SU-DHL-6 (cell line): ENCODE results near the gene SPACA4.

ENCODE experiments used
- H2AFZ ChIP-seq: fragments of 200-600 bp; sonication (generic); 2 replicates; pipeline ENCODE4 v1.6.1; 2014; ENCODE audit warnings: low read depth, mild to moderate bottlenecking, moderate library complexity, mixed read lengths, antibody characterized with exemption, low read length; ENCODE audit not compliant: severe bottlenecking
- H3F3A ChIP-seq: fragments of 200-600 bp; shearing (Covaris generic); 2 replicates; pipeline ENCODE4 v1.6.0; 2016; ENCODE audit warnings: antibody characterized with exemption, mild to moderate bottlenecking; ENCODE audit not compliant: insufficient read depth
- H3K27ac ChIP-seq: fragments of 200-600 bp; sonication (generic); 2 replicates; pipeline ENCODE4 v1.5.1; 2016; ENCODE audit warnings: low read depth, mild to moderate bottlenecking, low read length, moderate library complexity, mixed read lengths
- H3K27me3 ChIP-seq: fragments of 200-600 bp; sonication (generic), shearing (Covaris generic); 2 replicates; pipeline ENCODE4 v1.6.0; 2014; ENCODE audit warnings: mild to moderate bottlenecking, low read length
- H3K36me3 ChIP-seq: fragments of 200-600 bp; sonication (generic); 2 replicates; pipeline ENCODE4 v1.6.1; 2014; ENCODE audit warnings: mild to moderate bottlenecking, low read length, mixed read lengths
- H3K4me2 ChIP-seq: fragments of 300-600, 200-600 bp; shearing (Covaris generic), sonication (generic); 2 replicates; pipeline ENCODE4 v1.6.0; 2014; ENCODE audit warnings: low read length, low read depth, mild to moderate bottlenecking; ENCODE audit not compliant: poor library complexity, severe bottlenecking
- H3K4me3 ChIP-seq: fragments of 200-600 bp; sonication (generic); 2 replicates; pipeline ENCODE4 v1.5.1; 2014; ENCODE audit warnings: antibody characterized with exemption, low read length, mild to moderate bottlenecking, mixed read lengths; ENCODE audit not compliant: insufficient read depth, poor library complexity, severe bottlenecking
- H3K79me2 ChIP-seq: fragments of 200-600 bp; sonication (generic); 2 replicates; pipeline ENCODE4 v1.6.1; 2014; ENCODE audit warnings: mild to moderate bottlenecking, low read length, moderate library complexity; ENCODE audit not compliant: insufficient read depth
- H3K9ac ChIP-seq: fragments of 200-600 bp; sonication (generic); 2 replicates; pipeline ENCODE4 v1.7.0; 2014; ENCODE audit warnings: mild to moderate bottlenecking, low read length
- H3K9me2 ChIP-seq: fragments of 200-600 bp; sonication (generic); replicated peaks from 2 replicates; pipeline ENCODE4 v1.6.1; 2014; ENCODE audit warnings: low read length; ENCODE audit not compliant: insufficient read depth
- H3K9me3 ChIP-seq: fragments of 200-600 bp; sonication (generic); 2 replicates; pipeline ENCODE4 v1.6.1; 2014; ENCODE audit warnings: low read length, mixed read lengths; ENCODE audit not compliant: insufficient read depth
- H4K20me1 ChIP-seq: fragments of 200-600 bp; sonication (generic); 2 replicates; pipeline ENCODE4 v1.6.1; 2014; ENCODE audit warnings: low read depth, mild to moderate bottlenecking, antibody characterized with exemption, low read length, moderate library complexity, mixed read lengths
- CTCF ChIP-seq: fragments of 200-600 bp; sonication (generic); IDR thresholded peaks from one replicate; pipeline ENCODE4 v1.5.1; 2017; ENCODE audit warnings: antibody characterized with exemption, mild to moderate bottlenecking, low read length, moderate library complexity; ENCODE audit not compliant: insufficient read depth, poor library complexity, severe bottlenecking
- EZH2phosphoT487 ChIP-seq: fragments of 200-600 bp; sonication (generic), shearing (Covaris generic); conservative IDR thresholded peaks from 2 replicates; pipeline ENCODE4 v1.6.1; 2018; ENCODE audit warnings: mild to moderate bottlenecking, antibody characterized with exemption, low read length, moderate library complexity, mixed read lengths

The SPACA4 gene

DNA sequence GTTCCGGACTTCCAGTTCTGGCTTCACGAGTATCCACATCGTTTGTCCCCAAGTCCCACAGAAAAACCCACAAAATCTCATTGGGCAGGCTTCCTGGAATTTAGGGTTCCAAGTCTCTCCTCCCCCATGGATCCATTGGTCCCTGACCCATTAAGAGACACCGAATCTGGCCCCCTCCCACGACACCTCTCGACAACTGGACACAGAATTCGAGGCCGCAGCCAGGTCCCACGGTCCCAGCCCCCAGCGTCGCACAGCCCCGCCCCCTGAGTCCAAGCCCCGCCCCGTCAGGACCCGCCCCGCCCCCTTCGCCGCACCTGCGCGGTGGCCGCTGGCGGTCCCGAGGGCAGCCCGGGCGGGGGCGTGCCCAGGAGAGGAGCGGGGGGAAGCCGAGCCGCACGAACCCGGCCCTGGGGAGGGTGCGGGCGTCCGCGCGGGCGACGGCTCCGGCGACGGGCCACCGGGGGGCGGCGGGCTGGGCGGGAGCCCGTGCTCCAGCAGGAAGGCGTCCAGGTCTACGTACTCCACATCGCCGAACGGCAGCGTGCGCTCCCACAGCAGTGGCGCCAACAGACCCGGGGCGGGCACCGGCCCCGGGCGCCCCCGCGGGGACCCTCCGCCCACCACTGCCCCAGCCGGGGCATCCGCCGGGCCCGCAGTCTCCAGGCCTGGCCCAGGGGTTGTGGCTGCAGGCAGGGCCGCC lies 28.9 kb downstream of the SPACA4 start:
- Histone ChIP-seq H3K9me3 (no peaks in the 10 kb centered on the region), H3K9me2 (no peaks in the 10 kb centered on the region), H3F3A (peaks cover 21% of the 10 kb centered on the region), H3K9ac (peak overlapping the region; percentile 93), H2AFZ (peak overlapping the region; percentile 22), H3K27me3 (no peaks in the 10 kb centered on the region), H4K20me1 (no peaks in the 10 kb centered on the region), H3K36me3 (no peaks in the 10 kb centered on the region), H3K27ac (peak overlapping the region; percentile 73), H3K4me3 (peak overlapping the region; percentile 68), H3K79me2 (no peaks in the 10 kb centered on the region), H3K4me2 (peak overlapping the region; percentile 89)
- TF ChIP-seq EZH2phosphoT487 (no peak), CTCF (no peak)

DNA sequence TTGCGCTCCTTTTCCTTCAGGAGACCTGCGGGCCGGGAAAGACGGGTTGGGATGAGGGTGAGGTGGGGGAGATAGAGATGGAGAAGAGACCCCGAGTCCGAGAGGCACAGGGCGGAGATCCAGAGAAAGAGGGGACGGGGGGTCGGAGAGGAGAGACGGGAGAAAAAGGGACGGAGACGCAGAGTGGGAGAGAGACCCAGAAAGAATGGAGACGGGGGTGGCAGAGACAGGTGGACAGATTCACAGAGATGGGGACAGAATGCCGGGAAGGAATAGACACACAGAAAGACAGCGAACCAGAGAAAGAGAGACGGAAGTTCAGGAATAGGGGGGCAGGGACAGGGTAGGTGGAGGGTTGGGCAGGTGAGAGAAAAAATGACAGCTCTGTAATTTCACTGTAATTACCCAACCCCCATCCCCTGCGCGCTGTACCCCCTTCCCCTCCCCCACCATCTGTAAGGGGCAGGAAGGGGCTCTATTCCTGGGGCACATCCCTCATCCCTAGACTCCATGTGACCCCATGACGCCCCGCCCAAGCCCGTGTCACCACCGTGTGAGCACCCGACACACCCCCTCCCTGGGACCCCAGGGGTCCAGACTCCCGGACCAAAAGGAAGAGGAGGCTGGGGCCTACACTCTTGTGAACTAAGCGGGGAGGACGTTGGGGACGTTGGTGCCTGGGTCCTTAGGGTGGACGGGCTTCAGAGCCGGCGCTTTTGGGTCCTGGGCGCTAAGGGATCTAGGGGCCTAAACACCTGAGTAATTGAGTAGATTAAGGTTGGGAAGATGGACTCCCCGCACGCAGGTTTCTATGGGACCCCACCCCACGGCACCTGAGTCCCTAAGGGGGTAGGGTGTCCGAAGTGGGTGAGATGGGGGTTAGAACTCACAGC lies 29.7 kb downstream of the SPACA4 start:
- TF ChIP-seq EZH2phosphoT487 (no peak), CTCF (no peak)
- H3K9ac ChIP-seq = peak overlapping the region; percentile 93
- peak overlapping the region; percentile 22 for H2AFZ ChIP-seq
- no peaks in the 10 kb centered on the region for H4K20me1 ChIP-seq
- peak overlapping the region; percentile 68 for H3K4me3 ChIP-seq
- H3K79me2 ChIP-seq = no peaks in the 10 kb centered on the region
- no peaks in the 10 kb centered on the region for H3K9me3 ChIP-seq
- H3K27ac ChIP-seq = peak overlapping the region; percentile 73
- H3K27me3 ChIP-seq = no peaks in the 10 kb centered on the region
- H3K4me2 ChIP-seq = peak overlapping the region; percentile 89
- H3K9me2 ChIP-seq = no peaks in the 10 kb centered on the region
- peaks cover 21% of the 10 kb centered on the region for H3F3A ChIP-seq
- H3K36me3 ChIP-seq = no peaks in the 10 kb centered on the region

DNA sequence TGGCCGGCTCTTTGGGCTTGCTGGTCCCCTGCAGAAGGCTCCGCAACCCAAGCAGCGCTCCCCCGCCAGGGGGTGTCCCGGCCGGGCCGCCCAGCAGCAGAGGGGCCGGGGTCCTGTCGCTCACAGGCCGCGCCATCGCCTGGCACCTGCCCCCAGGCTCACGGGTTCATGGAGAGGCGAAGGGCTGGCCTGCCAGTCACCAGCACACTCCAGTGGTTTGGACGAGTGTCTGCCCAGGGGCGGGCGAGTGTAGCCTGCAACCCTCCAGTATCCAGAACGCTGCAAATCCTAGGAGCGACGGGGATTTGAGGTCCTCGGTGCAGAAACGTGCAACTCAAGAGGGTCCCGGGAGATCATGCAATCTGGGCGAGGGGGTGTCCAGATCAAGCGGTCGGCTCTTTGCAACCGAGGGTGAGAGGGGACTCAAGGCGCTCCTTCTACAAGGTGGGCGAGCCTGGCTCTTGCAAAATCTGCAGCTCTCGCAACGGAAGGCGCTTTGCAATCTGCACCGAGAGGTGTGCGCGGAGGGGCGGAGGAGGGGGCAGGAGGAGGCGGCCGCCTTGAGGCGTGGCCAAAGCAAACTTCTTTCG lies 30.4 kb downstream of the SPACA4 start, which contains the start of gene DBP:
TSS of gene DBP (minus strand) at position 521 of the 590 bp plus-strand sequence. CDS start at position 136, 385 bp downstream.
- Histone ChIP-seq H3K79me2 (no peaks in the 10 kb centered on the region), H3K9me2 (no peaks in the 10 kb centered on the region), H4K20me1 (no peaks in the 10 kb centered on the region), H3K9ac (peak within 1 kb of the TSS; percentile 93), H3K9me3 (no peaks in the 10 kb centered on the region), H2AFZ (peak within 1 kb of the TSS; percentile 7), H3K4me3 (peak within 1 kb of the TSS; percentile 68), H3K27me3 (no peaks in the 10 kb centered on the region), H3K4me2 (peak within 1 kb of the TSS; percentile 89), H3K27ac (peak within 1 kb of the TSS; percentile 89), H3F3A (peaks cover 21% of the 10 kb centered on the region), H3K36me3 (no peaks in the 10 kb centered on the region)
- TF ChIP-seq CTCF (no peak), EZH2phosphoT487 (no peak)
